ENCODE results near the gene FBXO36. TPM values are rescaled to one million over a fixed set of nuclear protein-coding genes. Genes with fewer than 3 reads are reported as not detected.

Gene FBXO36
- total and polyA plus RNA-seq, 2 of the 8 experiments (the other 6 are each of a cell fraction or from before 2014, with no cell fraction given): 3.4 TPM

DNA sequence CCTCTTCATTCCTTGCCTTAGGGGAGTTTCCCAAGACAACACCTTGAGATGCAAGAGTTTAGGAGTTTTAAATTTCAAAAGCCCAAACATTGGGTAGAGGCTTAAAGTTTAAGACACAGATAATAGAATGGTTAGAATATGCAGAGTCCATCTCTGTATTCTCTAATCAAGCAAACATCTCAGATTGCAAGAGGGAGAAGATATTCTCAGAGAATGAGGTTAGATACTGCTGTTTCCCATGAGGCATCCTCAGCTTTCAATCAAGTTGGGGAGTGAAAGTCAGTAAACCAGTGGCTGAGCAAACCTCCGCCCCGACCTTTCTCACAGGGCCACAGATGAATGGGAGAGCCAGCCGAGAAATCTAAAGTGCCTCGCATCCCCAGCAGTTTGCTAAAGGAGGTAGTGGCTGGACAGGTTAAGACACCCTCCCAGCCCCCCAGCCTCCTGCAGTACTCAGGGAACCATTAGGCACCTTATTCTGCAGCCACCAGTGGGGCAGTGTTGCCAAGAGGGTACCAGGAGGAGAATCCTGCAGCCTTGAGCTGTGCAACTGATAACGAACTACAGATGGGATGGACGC lies 30.0 kb downstream of the FBXO36 start:
- Histone ChIP-seq H2BK120ac (replicated peaks; ENCODE audit: low read depth, low read length) (no peak overlapping the region), H2BK12ac (ENCODE audit: low read depth, low read length) (peak overlapping the region; percentile 81; the same call in 1 of the 2 replicates), H4K8ac (ENCODE audit: extremely low read depth, insufficient read depth, low read length) (peak overlapping the region; percentile 9; the same call in 1 of the 2 replicates), H3K27ac (ENCODE audit: low read depth, low read length) (peak overlapping the region; percentile 51; the same call in 1 of the 2 replicates), H2BK20ac (ENCODE audit: low read length) (peak overlapping the region; percentile 61; the same call in 1 of the 2 replicates), H3K4me1 (replicated peaks in 1 of 4; ENCODE audit: control insufficient read depth in 3 of 4, insufficient read depth in 4 of 4, low read length in 3 of 4) (peaks cover 2 to 13% (median 5%) of the 10 kb centered on the region in 4 experiments), H2BK5ac (ENCODE audit: low read depth, low read length) (peak overlapping the region; percentile 61; the same call in 1 of the 2 replicates), H3K23ac (ENCODE audit: insufficient read length) (no peak overlapping the region), H3K23me2 (ENCODE audit: low read depth, low read length) (no peaks in the 10 kb centered on the region), H3K9ac (replicated peaks in 1 of 4; ENCODE audit: extremely low read depth in 1 of 4, low read depth in 3 of 4, low read length in 3 of 4) (no peak overlapping the region), H4K5ac (ENCODE audit: insufficient read length, low read depth, low read length) (no peak overlapping the region), H3K9me3 (ENCODE audit: insufficient read depth in 2 of 2, low read depth in 1 of 2, low read length in 1 of 2) (no peaks in the 10 kb centered on the region), H4K91ac (replicated peaks; ENCODE audit: insufficient read length, low read length) (no peak overlapping the region), H3K79me2 (ENCODE audit: control insufficient read depth in 1 of 2, insufficient read depth in 2 of 2, low read length in 2 of 2) (no peaks in the 10 kb centered on the region), H2AK5ac (ENCODE audit: low read depth, low read length) (no peak overlapping the region), H3K27me3 (replicated peaks in 1 of 4; ENCODE audit: control insufficient read depth in 3 of 4, extremely low read depth in 1 of 4, insufficient read depth in 3 of 4, low read length in 3 of 4) (no peaks in the 10 kb centered on the region), H3K56ac (replicated peaks; ENCODE audit: insufficient read length, low read depth, low read length) (no peak overlapping the region), H4K20me1 (replicated peaks in 1 of 2; ENCODE audit: control insufficient read depth in 1 of 2, insufficient read depth in 2 of 2, low read length in 2 of 2) (no peaks in the 10 kb centered on the region), H3K4me3 (ENCODE audit: extremely low read depth in 1 of 4, insufficient read depth in 2 of 4, low read depth in 3 of 4, low read length in 4 of 4) (no peak overlapping the region), H3K36me3 (ENCODE audit: control insufficient read depth in 2 of 4, insufficient read depth in 4 of 4, low read length in 3 of 4) (no peaks in the 10 kb centered on the region; a peak in 1 of 8 replicates), H2BK15ac (ENCODE audit: low read length) (peak overlapping the region; percentile 92; the same call in 1 of the 2 replicates), H3K14ac (ENCODE audit: insufficient read length) (no peak overlapping the region), H3K4me2 (ENCODE audit: insufficient read depth in 1 of 2, low read depth in 2 of 2, low read length in 2 of 2) (peak overlapping the region in 1 of 2 experiments; percentile 63; a peak in 1 of 4 replicates), H3K4ac (replicated peaks; ENCODE audit: insufficient read length, low read depth, low read length) (peak overlapping the region; percentile 33), H3K79me1 (ENCODE audit: low read depth, low read length) (no peaks in the 10 kb centered on the region), H3K18ac (ENCODE audit: extremely low read depth, low read length) (no peak overlapping the region; the same call in 1 of the 2 replicates), H2AFZ (ENCODE audit: low read length) (no peak overlapping the region)
- peak; percentile 13 to 59 for DNase-seq (ENCODE audit: low read depth in 1 of 2, low spot score in 2 of 2)
- ChIA-PET POLR2A (ENCODE audit: partially characterized antibody) (no interaction called here), CTCF (ENCODE audit: partially characterized antibody) (no interaction called here)
- no peak for FAIRE-seq
- 87% methylated on average over 5 of the region's 6 CpGs; no CpG with 5 or more reads in 1 of the 2 experiments for WGBS, 2 experiments (ENCODE audit: extremely low coverage in 1 of 2, insufficient coverage in 1 of 2, insufficient read length in 1 of 2, insufficient replicate concordance in 2 of 2, low coverage in 1 of 2, low lambda C conversion rate in 2 of 2, missing lambda C conversion rate in 1 of 2)
- TF ChIP-seq HDAC6 (IDR thresholded peaks at IDR 0.05; ENCODE audit: low read depth, low read length) (no peak), ZNF274 (IDR thresholded peaks at IDR 0.05; ENCODE audit: borderline replicate concordance, extremely low read depth, low read length) (no peak), YY1 (IDR thresholded peaks at IDR 0.05; ENCODE audit: low read depth, low read length) (0 out of 2 replicates have a peak, but pooled peaks have one; percentile 33)
